Skin epidermis (tissue), 12 donors: ENCODE measurements around the gene IRS2.

Experiments
- H3K27ac ChIP-seq, 21 experiments: fragments of 200-600 bp; sonication (generic) in 11 of 21; one replicate each; pipeline ENCODE4 v1.5.0; 2020; ENCODE audit warnings: mild to moderate bottlenecking in 3 of 21, inconsistent platforms in 2 of 21, moderate library complexity in 2 of 21
- H3K4me3 ChIP-seq, 7 experiments: fragments of 200-600 bp; sonication (generic) in 2 of 7; one replicate each; pipeline ENCODE4 v1.5.0; 2020; ENCODE audit warnings: inconsistent platforms in 2 of 7, mild to moderate bottlenecking in 2 of 7, moderate library complexity in 1 of 7

IRS2 gene

GRCh38 chr13:109782066-109782822, 4.1 kb downstream of the IRS2 start:
- Histone ChIP-seq H3K27ac (peak overlapping the region in 9 of 21 experiments; percentile 2 to 71 (median 62)), H3K4me3 (peak overlapping the region; percentile 18 to 49 (median 27))

GRCh38 chr13:109781384-109782065, 4.9 kb downstream of the IRS2 start:
- Histone ChIP-seq H3K27ac (peak overlapping the region in 10 of 21 experiments; percentile 2 to 71 (median 54)), H3K4me3 (peak overlapping the region; percentile 18 to 49 (median 27))

- Histone ChIP-seq H3K4me3 (peak overlapping the region; percentile 18 to 49 (median 27)), H3K27ac (peak overlapping the region in 10 of 21 experiments; percentile 2 to 71 (median 54))
Measured at GRCh38 chr13:109780845-109781383, 5.5 kb downstream of the IRS2 start.

GRCh38 chr13:109779876-109780510, 6.4 kb downstream of the IRS2 start:
- H3K27ac ChIP-seq, result peak overlapping the region in 1 of 21 experiments; percentile 35
- peak overlapping the region in 1 of 7 experiments; percentile 49 for H3K4me3 ChIP-seq

GRCh38 chr13:109779074-109779473, 7.3 kb downstream of the IRS2 start:
- no peak overlapping the region for H3K27ac ChIP-seq

GRCh38 chr13:109778102-109778542, 8.3 kb downstream of the IRS2 start:
- Histone ChIP-seq H3K27ac (no peak overlapping the region), H3K4me3 (no peak overlapping the region)

More at GRCh38 chr13:109779074-109779473, 7.3 kb downstream of the IRS2 start:
- H3K4me3 ChIP-seq, result peak overlapping the region in 1 of 7 experiments; percentile 1

GRCh38 chr13:109776575-109776974, 9.8 kb downstream of the IRS2 start:
- Histone ChIP-seq H3K4me3 (no peak overlapping the region), H3K27ac (no peak overlapping the region)

GRCh38 chr13:109773786-109774185, 12.6 kb downstream of the IRS2 start:
- no peak overlapping the region for H3K27ac ChIP-seq
- no peak overlapping the region for H3K4me3 ChIP-seq

GRCh38 chr13:109773276-109773675, 13.1 kb downstream of the IRS2 start:
- H3K4me3 ChIP-seq, result no peak overlapping the region
- no peak overlapping the region for H3K27ac ChIP-seq

GRCh38 chr13:109771926-109772325, 14.5 kb downstream of the IRS2 start:
- no peak overlapping the region for H3K27ac ChIP-seq

GRCh38 chr13:109770436-109770835, 15.9 kb downstream of the IRS2 start:
- no peak overlapping the region for H3K27ac ChIP-seq
- H3K4me3 ChIP-seq, result no peak overlapping the region

More at GRCh38 chr13:109771926-109772325, 14.5 kb downstream of the IRS2 start:
- no peak overlapping the region for H3K4me3 ChIP-seq

- Histone ChIP-seq H3K4me3 (no peak overlapping the region), H3K27ac (no peak overlapping the region)
Measured at GRCh38 chr13:109769921-109770320, 16.5 kb downstream of the IRS2 start.

GRCh38 chr13:109769275-109769674, 17.1 kb downstream of the IRS2 start:
- no peak overlapping the region for H3K4me3 ChIP-seq
- no peak overlapping the region for H3K27ac ChIP-seq

- no peak overlapping the region for H3K27ac ChIP-seq
- no peak overlapping the region for H3K4me3 ChIP-seq
Measured at GRCh38 chr13:109768616-109769015, 17.8 kb downstream of the IRS2 start.

- no peak overlapping the region for H3K4me3 ChIP-seq
Measured at GRCh38 chr13:109768176-109768575, 18.2 kb downstream of the IRS2 start.

GRCh38 chr13:109767023-109767422, 19.4 kb downstream of the IRS2 start:
- H3K27ac ChIP-seq, result no peak overlapping the region
- no peak overlapping the region for H3K4me3 ChIP-seq

More at GRCh38 chr13:109768176-109768575, 18.2 kb downstream of the IRS2 start:
- no peak overlapping the region for H3K27ac ChIP-seq

- H3K27ac ChIP-seq, result no peak overlapping the region
- no peak overlapping the region for H3K4me3 ChIP-seq
Measured at GRCh38 chr13:109764470-109765291, 21.7 kb downstream of the IRS2 start.

- no peak overlapping the region for H3K27ac ChIP-seq
- no peak overlapping the region for H3K4me3 ChIP-seq
Measured at GRCh38 chr13:109764045-109764444, 22.3 kb downstream of the IRS2 start.

- Histone ChIP-seq H3K27ac (no peak overlapping the region), H3K4me3 (no peak overlapping the region)
Measured at GRCh38 chr13:109762791-109763190, 23.6 kb downstream of the IRS2 start.
